B cell (primary cell): ENCODE measurements around the gene ASTN1. TPM values are rescaled to one million over a fixed set of nuclear protein-coding genes. Genes with fewer than 3 reads are reported as not detected.
A peak's percentile ranks its signal among the peaks of the same experiment; 100 is the strongest.

Source experiments
- ATAC-seq: fragments of 200-7000 bp; cut with Tn5 transposase; one replicate; pipeline ENCODE4 v1.10.0; 2021; ENCODE audit warnings: low read depth, mild to moderate bottlenecking, moderate number of reproducible peaks, moderate library complexity
- CTCF ChIA-PET: fragments of 350-600 bp; sonication (Branson Sonifier 250); formaldehyde crosslinking; loops from one replicate; lab custom pipeline; 2021; ENCODE audit warnings: antibody characterized with exemption, inconsistent platforms; lab: Charles Lee
- POLR2A ChIA-PET: fragments of 350-600 bp; sonication (Branson Sonifier 250); formaldehyde crosslinking; loops from one replicate; lab custom pipeline; 2021; ENCODE audit warnings: antibody characterized with exemption; lab: Charles Lee
- DNase-seq: peaks from one replicate; pipeline ENCODE4 v3.0.0; 2013
- H2AFZ ChIP-seq: 2 replicates; pipeline ENCODE4 v1.6.1; 2012; ENCODE audit warnings: mild to moderate bottlenecking, low read depth, low read length; ENCODE audit not compliant: insufficient read depth, poor library complexity, severe bottlenecking
- H3K27ac ChIP-seq, 2 donors: 1 replicate in 1 of 2; 2 replicates in 1 of 2; pipeline ENCODE4 v1.5.1; 2012 to 2013; ENCODE audit warnings: low read length in 2 of 2, mild to moderate bottlenecking in 2 of 2, moderate library complexity in 1 of 2
- H3K27me3 ChIP-seq, 4 experiments: fragments of 200-600 bp in 1 of 4; sonication (generic) in 1 of 4; replicated peaks in 1 of 4; 1 replicate in 2 of 4; 2 replicates in 2 of 4; pipeline versions ENCODE4 v1.6.1 to v1.7.0; 2013 to 2016; ENCODE audit warnings: low read length in 3 of 4, mild to moderate bottlenecking in 2 of 4, mixed read lengths in 1 of 4, moderate library complexity in 1 of 4; ENCODE audit not compliant: insufficient read depth in 4 of 4, control insufficient read depth in 3 of 4; ENCODE audit errors: control extremely low read depth in 1 of 4
- H3K36me3 ChIP-seq, 2 experiments: replicated peaks in 1 of 2; 1 replicate in 1 of 2; 2 replicates in 1 of 2; pipeline versions ENCODE4 v1.6.1 to v1.7.1; 2013; ENCODE audit warnings: low read length in 1 of 2; ENCODE audit not compliant: insufficient read depth in 2 of 2, control insufficient read depth in 1 of 2; ENCODE audit errors: control extremely low read depth in 1 of 2, extremely low read depth in 1 of 2
- H3K4me1 ChIP-seq, 2 donors: fragments of 200-600 bp in 1 of 2; sonication (generic) in 1 of 2; 1 replicate in 1 of 2; 2 replicates in 1 of 2; pipeline versions ENCODE4 v1.5.1 to v1.6.1; 2013 to 2017; ENCODE audit warnings: low read length in 2 of 2; ENCODE audit not compliant: control insufficient read depth in 2 of 2, insufficient read depth in 2 of 2
- H3K4me2 ChIP-seq: replicated peaks from 2 replicates; pipeline ENCODE3; 2012; ENCODE audit warnings: mild to moderate bottlenecking, low read depth, low read length; ENCODE audit not compliant: poor library complexity, severe bottlenecking
- H3K4me3 ChIP-seq, 5 experiments: fragments of 200-600 bp in 1 of 5; sonication (generic) in 1 of 5; 1 replicate in 3 of 5; 2 replicates in 2 of 5; pipeline versions ENCODE4 v1.5.1 to v1.7.0; 2011 to 2016; ENCODE audit warnings: low read length in 4 of 5, mild to moderate bottlenecking in 4 of 5, low read depth in 2 of 5, control low read depth in 1 of 5, moderate library complexity in 1 of 5; ENCODE audit not compliant: insufficient read depth in 1 of 5; ENCODE audit errors: control extremely low read depth in 1 of 5, extremely low read depth in 1 of 5
- H3K79me2 ChIP-seq: fragments of 200-600 bp; sonication (generic); one replicate; pipeline ENCODE4 v1.6.0; 2016; ENCODE audit warnings: low read length; ENCODE audit not compliant: control insufficient read depth, insufficient read depth
- H3K9ac ChIP-seq: fragments of 200-600 bp; sonication (generic); 2 replicates; pipeline ENCODE4 v1.6.1; 2017; ENCODE audit warnings: mild to moderate bottlenecking, low read length, moderate library complexity
- H3K9me3 ChIP-seq, 3 donors: one replicate each; pipeline versions ENCODE4 v1.6.1 to v1.7.1; 2013; ENCODE audit warnings: low read length in 2 of 3; ENCODE audit not compliant: control insufficient read depth in 2 of 3, insufficient read depth in 1 of 3; ENCODE audit errors: control extremely low read depth in 1 of 3
- H4K20me1 ChIP-seq: 2 replicates; pipeline ENCODE4 v1.6.0; 2012; ENCODE audit warnings: mild to moderate bottlenecking, low read length; ENCODE audit not compliant: insufficient read depth, control insufficient read depth, poor library complexity, severe bottlenecking
- H3K27ac Mint-ChIP-seq: one replicate; pipeline ENCODE4 v1.8.0; 2021; ENCODE audit warnings: mixed read lengths
- H3K27me3 Mint-ChIP-seq: one replicate; pipeline ENCODE4 v1.8.0; 2021; ENCODE audit warnings: mixed read lengths
- H3K4me1 Mint-ChIP-seq: one replicate; pipeline ENCODE4 v1.8.0; 2021; ENCODE audit warnings: mixed read lengths
- H3K4me3 Mint-ChIP-seq: one replicate; pipeline ENCODE4 v1.8.0; 2021; ENCODE audit warnings: mixed read lengths
- H3K9me3 Mint-ChIP-seq: one replicate; pipeline ENCODE4 v1.8.0; 2022; ENCODE audit warnings: mixed read lengths; ENCODE audit not compliant: insufficient read depth
- CTCF ChIP-seq: fragments of 200-600 bp; IDR thresholded peaks from one replicate; pipeline ENCODE4 v1.8.0; 2022; ENCODE audit warnings: antibody characterized with exemption, mild to moderate bottlenecking
- EZH2 ChIP-seq: IDR thresholded peaks from 2 replicates; pipeline ENCODE4 v1.6.1; 2012; ENCODE audit warnings: borderline replicate concordance, low read depth, mild to moderate bottlenecking, moderate library complexity, low read length; ENCODE audit not compliant: insufficient read depth, poor library complexity, severe bottlenecking
- WGBS: methylation state at CpG from one replicate; pipeline ENCODE4 v1.1.5; 2013; ENCODE audit warnings: missing lambda C conversion rate; ENCODE audit not compliant: insufficient coverage; 5-methylcytosine and 5-hydroxymethylcytosine counted together
- intact Hi-C: fragments of 100-400 bp; cut with micrococcal nuclease; formaldehyde crosslinking; loops from one replicate; pipeline ENCODE4 v1.10.0; 2022
- polyA plus RNA-seq: library from polyadenylated mRNA; depleted of rRNA; stranded (reverse); fragments of >200 nt; gene quantifications from 2 replicates; pipeline ENCODE4 v1.2.3, GENCODE V29; 2012
- total RNA-seq, 2 donors: library from RNA; stranded (reverse); fragments of 120-200 nt in 1 of 2; gene quantifications; 1 replicate in 1 of 2; 2 replicates in 1 of 2; pipeline versions ENCODE4 v1.2.3 to v1.2.4, GENCODE V29; 2013 to 2022

ASTN1 gene
- total and polyA plus RNA-seq, 2 donors (not counting 1 experiment from before 2014, with no cell fraction given): not detected

GRCh38 chr1:177185209-177185608, 20.7 kb upstream of the ASTN1 start:
- Histone ChIP-seq H3K4me3 (no peak overlapping the region), H3K27me3 (peaks cover 0 to 13% (median 5%) of the 10 kb centered on the region in 4 experiments), H3K4me2 (no peak overlapping the region), H3K4me1 (peaks cover 2 to 6% of the 10 kb centered on the region in 2 donors), H3K36me3 (no peaks in the 10 kb centered on the region), H3K9me3 (peaks cover 0 to 4% (median 0%) of the 10 kb centered on the region in 3 donors), H3K27ac (no peak overlapping the region), H3K9ac (no peak overlapping the region), H3K79me2 (no peaks in the 10 kb centered on the region), H2AFZ (no peak overlapping the region), H4K20me1 (no peaks in the 10 kb centered on the region)
- no peak for ATAC-seq
- intact Hi-C loops: no loop called here
- Mint-ChIP-seq H3K4me3 (no peak overlapping the region), H3K9me3 (no peaks in the 10 kb centered on the region), H3K27me3 (peaks cover 35% of the 10 kb centered on the region), H3K4me1 (peaks cover 13% of the 10 kb centered on the region), H3K27ac (no peak overlapping the region)
- CTCF ChIA-PET: no interaction called here
- DNase-seq: no peak
- POLR2A ChIA-PET: no interaction called here
- TF ChIP-seq CTCF (peak; percentile 35), EZH2 (no peak)
- no CpG with 5 or more reads among the region's 5 CpGs for WGBS

GRCh38 chr1:177183836-177184235, 19.3 kb upstream of the ASTN1 start:
- no peak overlapping the region for H3K4me2 ChIP-seq
- peaks cover 42% of the 10 kb centered on the region for H3K27me3 Mint-ChIP-seq
- H3K4me1 Mint-ChIP-seq: peaks cover 13% of the 10 kb centered on the region
- WGBS: no CpG with 5 or more reads among the region's 2 CpGs
- no peak for TF ChIP-seq CTCF
- TF ChIP-seq EZH2: no peak
- no peaks in the 10 kb centered on the region for H3K79me2 ChIP-seq
- no peaks in the 10 kb centered on the region for H3K9me3 Mint-ChIP-seq
- no peak overlapping the region for H3K27ac Mint-ChIP-seq
- H4K20me1 ChIP-seq: no peaks in the 10 kb centered on the region
- H3K4me3 Mint-ChIP-seq: no peak overlapping the region
- no peaks in the 10 kb centered on the region for H3K36me3 ChIP-seq
- intact Hi-C loops: no loop called here
- ChIA-PET POLR2A (no interaction called here), CTCF (no interaction called here)
- H3K9me3 ChIP-seq: peaks cover 0 to 4% (median 0%) of the 10 kb centered on the region in 3 donors
- peaks cover 0 to 15% (median 5%) of the 10 kb centered on the region in 4 experiments for H3K27me3 ChIP-seq
- peaks cover 2 to 6% of the 10 kb centered on the region in 2 donors for H3K4me1 ChIP-seq
- no peak overlapping the region for H3K4me3 ChIP-seq
- H3K9ac ChIP-seq: no peak overlapping the region
- DNase-seq (no peak), ATAC-seq (no peak)
- H2AFZ ChIP-seq: no peak overlapping the region
- H3K27ac ChIP-seq: no peak overlapping the region
